ENCODE measurements around the gene NFYC.

GRCh38 chr1:40750451-40750908 is 59.0 kb downstream of the NFYC start:
- TF ChIP-seq CTCF (IDR thresholded peaks at IDR 0.05) (no peak), POLR2A (IDR thresholded peaks at IDR 0.05) (no peak), POLR2AphosphoS5 (IDR thresholded peaks at IDR 0.05) (no peak), EP300 (IDR thresholded peaks at IDR 0.05) (no peak)
